Measurements from ENCODE around the gene CD40LG.

The CD40LG gene

DNA sequence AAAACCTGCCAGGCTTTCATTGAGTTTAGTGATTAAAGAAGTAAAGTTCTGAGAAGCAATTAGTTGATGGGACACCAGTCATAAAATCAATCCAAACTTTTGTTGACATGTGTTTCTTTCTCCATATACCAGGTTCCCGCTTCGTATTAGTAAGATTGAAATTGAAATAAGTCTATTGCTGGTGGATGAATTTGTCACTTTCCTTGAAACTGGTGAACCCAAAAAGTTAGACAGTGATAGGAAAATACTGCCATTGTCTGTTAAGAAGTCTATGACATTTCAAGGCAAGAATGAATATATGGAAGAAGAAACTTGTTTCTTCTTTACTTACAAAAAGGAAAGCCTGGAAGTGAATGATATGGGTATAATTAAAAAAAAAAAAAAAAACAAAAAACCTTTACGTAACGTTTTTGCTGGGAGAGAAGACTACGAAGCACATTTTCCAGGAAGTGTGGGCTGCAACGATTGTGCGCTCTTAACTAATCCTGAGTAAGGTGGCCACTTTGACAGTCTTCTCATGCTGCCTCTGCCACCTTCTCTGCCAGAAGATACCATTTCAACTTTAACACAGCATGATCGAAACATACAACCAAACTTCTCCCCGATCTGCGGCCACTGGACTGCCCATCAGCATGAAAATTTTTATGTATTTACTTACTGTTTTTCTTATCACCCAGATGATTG, at the start of gene CD40LG:
CD40LG (plus strand) TSS at position 482 of the 684 bp plus-strand sequence; CDS start at position 573, 91 bp downstream.
- DNase-seq = no peak

DNA sequence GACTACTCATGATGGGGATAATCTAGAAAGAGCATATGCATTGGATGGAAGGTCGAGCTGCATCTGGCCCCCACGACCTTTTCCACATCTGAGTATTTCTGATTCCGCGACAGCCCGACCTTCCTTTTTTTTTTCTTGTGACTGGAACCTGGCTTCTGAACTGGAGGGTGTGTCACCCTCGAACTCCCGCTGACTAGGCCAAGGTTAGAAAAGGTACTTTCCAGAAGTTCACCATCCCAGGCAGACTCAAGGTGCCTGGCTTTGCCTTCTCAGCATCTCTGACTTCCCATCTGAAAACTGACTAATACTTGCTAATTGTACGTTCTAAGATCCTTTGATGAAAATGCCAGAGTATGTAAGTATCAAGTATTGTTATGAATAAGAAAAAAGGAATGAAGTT, 49.3 kb upstream of the CD40LG start:
- DNase-seq = no peak

DNA sequence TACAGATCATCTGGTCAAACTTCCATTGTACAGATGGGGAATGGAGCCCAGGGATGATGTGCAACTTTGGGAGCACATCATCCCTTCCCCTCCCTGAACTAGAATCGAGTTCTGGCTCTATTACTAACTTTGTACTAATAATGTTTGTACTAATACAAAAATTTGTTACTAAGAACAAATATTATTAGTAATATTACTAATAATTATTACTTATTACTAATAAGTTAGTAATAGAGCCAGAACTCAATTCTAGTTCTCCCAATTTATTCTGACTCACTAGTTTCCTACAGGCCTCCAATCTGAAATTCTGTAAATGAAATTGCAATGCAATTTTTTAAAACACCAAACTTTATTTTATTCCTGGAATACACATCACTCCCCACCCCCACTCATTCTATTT, 47.9 kb upstream of the CD40LG start:
- DNase-seq = no peak

DNA sequence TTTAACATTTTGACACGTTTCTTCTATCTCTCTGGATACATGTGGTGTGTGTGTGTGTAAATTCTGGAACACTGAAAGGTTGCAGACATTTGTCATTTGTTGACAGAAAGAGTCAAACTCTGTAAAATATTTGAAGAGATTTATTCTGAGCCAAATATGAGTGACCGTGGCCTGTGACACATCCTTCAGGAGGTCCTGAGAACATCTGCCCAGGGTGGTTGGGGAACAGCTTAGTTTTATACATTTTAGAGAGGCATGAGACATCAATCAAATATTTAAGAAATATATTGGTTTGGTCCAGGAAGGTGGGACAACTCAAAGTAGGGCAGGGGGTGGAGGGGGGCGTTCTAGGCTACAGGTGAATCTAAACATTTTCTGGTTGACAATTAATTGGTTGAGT, 40.7 kb upstream of the CD40LG start:
- DNase-seq = no peak

DNA sequence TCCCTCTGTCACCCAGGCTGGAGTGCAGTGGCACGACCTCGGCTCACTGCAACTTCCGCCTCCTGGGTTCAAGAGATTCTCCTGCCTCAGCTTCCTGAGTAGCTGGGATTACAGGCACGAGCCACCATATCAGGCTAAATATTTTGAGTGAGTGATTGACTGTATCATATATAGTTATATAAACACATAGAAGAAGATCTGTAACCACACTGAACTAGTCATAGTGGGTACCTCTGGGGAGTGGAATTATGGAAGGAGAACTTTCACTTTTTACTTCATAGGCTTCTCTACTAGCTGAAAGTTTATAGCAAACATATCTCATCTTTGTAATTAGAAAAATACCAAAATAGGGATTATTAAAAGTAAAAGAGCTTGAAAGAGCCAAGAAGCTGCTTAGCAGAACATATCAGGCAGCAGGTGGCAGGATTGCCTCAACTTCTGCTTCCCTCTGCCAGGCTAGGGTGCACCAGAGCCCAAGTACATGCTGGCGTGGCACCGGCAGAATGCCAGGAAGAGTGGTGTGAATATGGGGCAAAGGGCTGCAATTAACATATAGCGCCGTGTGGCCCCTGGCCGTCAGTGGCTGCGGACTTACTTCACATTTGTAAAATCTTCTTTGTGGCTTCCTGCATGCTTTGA, 39.5 kb upstream of the CD40LG start:
- no peak for DNase-seq

DNA sequence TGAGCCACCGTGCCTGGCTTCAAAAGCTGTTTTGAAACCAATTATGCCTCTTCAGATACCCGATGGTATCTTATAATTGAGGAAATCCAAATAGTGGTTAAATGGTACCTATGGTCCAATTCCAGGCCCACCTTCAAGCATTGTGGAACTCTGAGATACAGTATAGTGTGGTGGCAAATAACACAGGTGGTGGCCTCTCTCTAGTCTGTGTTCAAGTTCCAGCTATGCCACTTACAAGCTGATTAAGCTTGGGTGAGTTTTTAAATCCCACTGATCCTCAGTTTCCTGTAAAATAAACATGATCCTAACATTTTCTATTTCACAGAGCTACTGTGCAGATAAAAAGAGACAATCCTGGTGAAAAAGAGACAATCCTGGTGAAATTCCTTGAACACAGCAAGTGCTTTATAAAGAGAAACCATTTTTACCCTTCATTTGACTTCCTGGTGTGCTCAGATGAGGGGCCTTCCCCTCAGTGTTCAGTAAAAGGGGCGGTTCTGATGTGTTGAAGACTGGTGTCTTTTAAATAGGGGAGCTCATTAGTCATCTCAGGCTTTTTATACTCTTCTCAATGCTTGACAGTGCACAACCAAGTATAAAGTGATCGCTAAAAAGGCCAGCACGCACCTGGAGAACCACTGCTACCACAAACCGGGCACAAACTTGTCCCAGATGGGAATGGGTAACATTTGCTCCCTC, 30.8 kb upstream of the CD40LG start:
- DNase-seq = no peak

DNA sequence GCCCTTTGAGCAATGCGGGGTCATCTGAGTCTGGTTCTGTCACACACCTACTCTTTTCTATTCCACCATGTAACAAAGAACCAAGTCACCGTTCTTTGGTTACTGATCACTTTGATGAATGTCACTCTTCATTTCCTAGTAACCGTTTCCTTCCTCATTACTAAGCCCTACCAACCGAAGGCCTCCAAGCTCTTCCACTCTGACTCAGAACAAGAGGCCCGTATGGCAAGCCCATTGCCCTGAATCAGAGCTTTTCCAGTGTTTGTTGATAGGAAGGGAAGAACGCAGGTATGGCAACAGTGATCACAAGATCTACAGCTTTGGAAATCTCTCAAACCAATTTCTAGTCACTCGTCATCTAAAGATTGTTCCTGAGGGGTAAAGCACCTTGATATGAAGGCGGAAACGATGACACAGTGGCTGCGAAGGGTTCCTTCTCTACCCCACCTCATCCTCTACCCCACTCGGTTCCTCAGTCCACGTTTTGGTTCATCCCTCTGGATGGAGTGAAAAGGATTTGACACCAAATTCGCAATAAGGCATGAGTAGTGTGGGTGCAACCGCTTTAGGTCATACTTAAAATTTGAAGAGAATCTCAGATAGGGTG, 28.0 kb upstream of the CD40LG start:
- DNase-seq = no peak

DNA sequence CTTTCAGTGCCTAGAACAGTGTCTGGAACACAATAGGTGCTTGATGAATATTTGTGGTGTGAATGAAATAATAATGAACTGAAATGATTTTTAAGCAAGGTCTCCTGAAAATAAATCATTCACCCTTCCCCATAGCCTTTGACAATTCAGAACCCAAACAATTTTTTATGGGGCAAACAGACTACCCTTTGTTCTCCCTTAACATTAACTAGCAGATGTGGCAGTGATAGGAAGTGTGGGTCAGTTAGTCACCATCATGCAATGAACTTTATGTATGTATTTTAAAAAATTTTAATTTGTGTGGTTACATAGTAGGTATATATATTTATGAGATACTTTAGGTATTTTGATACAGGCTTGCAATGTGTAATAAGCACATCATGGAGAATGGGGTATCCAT, 27.2 kb upstream of the CD40LG start:
- no peak for DNase-seq

DNA sequence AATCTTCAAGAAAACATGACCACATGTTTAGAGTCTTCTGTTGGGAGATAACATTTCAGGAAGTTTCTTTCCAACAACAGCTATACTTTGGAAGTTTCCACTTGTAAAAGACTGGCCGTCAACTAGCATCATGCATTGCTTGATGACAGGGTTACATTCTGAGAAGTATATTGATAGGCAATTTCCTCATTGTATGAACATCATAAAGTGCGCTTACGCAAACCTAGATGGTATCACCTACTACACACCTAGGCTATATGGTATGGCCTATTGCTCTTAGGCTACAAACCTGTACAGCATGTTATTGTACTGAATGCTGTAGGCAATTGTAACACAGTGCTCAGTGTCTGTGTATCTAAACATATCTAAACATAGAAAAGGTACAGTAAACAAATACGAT, 25.4 kb upstream of the CD40LG start:
- DNase-seq = no peak

DNA sequence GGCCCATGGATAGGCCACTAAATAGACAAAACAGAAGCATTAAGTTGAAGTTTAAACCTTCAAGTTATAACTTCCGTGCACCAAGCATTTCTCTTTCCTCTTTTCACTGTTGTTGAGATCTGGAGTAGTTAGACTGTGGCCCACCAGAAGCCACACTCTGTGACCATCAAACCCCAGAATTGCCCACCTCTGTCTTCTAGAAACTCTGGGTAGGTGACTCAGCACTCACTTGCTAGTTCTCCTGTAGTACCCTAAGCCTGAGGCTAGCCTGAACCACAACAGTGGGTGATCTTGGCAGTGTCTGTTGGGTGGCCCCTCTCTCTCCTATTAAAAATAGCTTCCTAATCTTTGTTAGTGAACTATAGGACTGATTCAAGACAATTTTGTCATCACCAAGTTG, 24.6 kb upstream of the CD40LG start:
- DNase-seq = no peak

DNA sequence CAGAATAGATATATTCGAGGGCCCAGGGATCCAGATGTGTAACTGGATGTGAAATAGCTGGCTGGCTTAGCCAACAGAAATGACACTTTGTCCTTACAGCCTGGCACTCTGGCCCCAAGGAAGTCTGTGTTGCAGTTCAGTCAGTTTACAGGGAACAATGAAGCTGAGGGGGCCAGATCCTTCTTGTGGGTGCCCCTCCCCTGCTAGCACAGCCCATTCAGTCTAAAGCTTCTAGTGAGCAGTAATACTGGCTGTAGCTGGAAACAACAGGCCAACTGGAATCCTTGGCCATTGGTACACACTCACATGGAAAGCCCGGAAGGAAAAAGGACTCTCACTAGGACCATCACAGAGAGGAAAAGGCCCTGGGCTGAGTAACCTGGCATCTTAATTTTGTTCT, 22.7 kb upstream of the CD40LG start:
- DNase-seq = no peak

DNA sequence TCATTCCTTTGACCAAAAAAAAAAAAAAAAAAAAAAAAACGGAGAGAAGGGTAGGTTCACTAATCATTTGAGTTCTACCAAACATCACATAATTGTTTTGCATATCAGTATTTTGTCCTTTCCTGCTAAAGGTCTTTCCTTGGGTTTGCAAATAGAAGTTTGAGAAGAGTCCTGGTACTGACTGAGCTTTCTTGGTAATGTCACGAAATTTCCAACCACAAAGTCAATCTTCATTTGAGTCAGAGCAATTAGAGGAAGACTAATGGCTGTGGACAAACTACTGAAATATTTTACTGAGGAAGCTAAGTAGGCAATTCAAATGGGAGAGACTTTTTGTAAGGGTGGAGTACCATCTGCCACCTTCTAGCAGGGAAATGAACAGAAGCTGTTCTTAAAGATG, 21.7 kb upstream of the CD40LG start:
- DNase-seq = no peak

DNA sequence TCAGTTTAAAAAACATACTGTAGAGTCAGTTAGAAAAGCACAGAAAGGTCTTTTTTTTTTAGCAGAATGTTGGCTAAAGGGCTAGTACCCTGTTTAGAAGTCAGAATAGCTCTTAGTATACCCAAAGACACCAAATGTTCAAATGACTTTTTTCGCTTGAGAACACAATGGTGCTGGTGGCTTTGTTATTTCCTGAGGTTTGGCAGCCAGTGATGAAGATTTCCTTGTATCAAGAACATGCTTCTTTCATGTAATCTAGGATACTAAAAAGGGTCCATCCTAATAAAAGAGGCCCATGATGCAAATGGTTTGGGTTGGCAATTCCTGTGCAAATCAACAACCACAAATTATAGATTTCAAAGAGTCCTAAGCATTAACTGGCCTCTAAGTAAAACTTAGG, 21.1 kb upstream of the CD40LG start:
- DNase-seq = no peak

DNA sequence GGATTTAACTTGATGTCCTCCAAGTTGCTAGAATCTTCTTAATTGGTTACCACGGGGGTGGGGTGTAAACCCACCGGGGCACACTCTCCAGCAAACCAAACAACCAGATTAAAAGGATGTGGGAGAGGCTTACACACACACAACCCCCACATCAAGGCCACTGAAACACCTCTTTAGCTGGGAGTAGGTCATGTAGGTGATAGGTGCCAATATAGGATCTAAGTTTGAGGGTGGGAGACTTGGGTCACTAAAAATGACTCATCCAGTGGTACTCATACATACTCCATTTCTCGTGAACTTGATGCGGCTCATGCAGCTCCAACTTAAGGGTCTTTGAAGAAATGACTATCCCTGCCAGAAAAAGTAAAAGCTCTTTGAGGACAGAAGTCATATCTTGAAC, 20.5 kb upstream of the CD40LG start:
- no peak for DNase-seq

DNA sequence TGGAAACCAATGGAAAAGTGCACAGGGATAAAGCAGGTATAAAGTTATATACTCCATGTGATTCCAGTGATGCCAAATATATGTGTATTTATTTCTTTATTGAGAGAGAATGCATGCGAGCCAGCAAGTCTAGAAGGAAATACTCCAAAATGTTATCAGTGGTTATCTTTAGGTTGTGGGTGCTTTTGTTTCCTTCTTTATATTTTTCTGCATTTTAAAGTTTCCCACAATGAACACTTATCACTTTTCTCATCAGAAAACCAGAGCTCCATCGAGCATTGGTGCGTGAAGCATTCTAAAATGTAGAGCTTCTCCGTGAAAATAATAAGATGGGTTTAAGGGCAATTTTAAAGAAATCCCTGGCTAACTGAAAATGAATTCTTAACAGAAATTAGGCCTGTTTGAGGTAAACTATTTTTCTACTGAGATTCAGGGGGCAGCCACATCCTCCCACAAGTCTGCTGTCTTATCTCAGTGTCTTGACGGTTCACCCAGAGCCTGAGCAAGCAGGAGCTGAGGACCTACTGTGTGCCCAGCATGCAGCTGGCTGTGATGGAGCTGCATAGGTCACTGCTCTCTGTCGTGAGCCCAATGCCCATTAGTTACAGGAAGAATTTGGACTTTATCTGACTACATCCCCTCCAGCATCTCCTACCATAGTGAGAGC, 18.7 kb upstream of the CD40LG start:
- no peak for DNase-seq

DNA sequence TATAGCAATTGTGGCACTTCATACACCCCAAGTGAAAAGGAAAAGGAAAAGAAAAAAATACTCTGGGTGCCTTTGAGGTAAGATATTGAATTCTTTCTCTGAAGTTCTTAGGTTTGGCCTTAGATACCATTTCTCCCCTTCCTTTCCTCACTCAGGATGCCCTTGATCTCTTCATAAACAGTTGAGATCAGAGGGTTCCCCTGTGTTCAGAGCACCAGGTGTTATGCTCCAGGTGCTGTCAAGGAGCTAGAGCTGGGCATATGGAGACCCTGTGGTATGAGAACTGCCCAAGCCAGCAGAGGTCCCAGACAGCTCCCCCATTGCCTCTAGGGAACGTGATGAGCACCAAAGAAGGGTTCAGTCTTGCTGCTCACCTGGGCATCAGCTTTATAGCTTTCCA, 17.1 kb upstream of the CD40LG start:
- no peak for DNase-seq

DNA sequence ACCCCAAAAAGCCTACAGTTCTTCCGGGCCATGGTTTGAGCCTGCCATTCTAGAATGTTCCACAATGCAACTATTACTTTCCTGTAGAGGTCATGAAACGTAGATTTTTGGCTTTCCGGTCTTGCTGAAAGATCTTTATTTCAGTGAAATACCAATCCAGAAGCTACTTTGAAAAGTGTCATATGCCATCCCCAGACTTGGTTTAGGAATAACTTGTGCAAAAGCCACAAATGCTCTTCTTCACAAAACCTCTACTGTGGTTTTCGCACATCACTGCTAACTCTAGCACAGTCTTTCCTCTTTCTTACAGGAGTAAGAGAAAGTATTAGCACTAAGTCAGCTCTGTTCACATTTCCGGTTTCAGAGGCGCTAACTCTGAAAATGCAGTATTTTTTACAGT, 12.7 kb upstream of the CD40LG start:
- no peak for DNase-seq

DNA sequence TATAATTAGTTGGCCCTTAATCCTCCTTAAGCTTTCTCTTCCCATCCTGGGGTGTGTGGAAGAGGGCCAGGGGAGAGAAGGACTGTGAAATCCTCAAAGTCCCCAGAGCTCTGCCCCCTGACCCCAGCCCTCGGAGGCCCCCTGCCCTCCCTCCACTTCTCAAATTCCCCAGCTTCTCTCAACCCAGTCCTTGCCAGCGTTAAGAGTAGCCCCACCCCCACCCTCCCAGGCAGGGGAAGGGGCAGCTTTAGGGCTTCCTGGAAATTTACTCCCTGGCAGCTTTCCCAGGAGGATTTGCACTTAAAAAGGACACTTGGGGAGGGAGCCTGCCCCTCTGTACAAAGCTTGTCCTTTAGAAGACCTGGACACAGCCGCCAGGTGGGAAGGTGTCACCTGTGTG, 11.8 kb upstream of the CD40LG start:
- no peak for DNase-seq

DNA sequence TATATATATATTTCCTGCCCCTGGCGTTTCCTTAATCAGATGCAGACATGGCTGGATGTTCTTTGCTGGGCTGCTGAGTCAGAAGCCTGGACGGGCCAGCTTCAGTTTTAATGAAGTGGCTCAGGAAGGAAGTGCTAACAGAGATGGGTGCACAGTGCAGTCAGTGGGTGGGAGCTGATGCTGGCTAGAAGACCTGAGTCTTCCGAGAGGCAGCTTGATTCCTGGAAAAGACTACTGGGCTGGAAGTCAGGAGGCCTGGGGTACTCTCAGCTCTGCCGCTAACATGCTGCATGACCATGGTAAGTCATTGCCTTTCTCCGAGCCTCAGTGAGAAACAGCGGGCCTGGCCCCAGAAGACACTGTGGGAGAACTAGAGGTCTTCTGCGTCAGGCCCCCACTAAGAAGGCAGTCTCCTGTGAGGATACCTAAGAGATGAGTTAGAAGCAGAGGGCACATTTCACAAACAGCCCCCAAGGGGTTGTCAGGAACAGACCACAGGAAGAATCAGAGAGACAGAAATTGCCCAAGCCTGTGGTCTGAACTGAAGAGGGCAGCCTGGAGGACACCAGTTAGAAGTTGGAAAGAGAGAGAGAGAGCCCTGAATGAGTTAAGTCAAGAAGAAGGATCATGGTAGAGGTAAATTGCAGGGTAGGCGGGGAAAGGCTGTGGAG, 8.3 kb upstream of the CD40LG start:
- no peak for DNase-seq

DNA sequence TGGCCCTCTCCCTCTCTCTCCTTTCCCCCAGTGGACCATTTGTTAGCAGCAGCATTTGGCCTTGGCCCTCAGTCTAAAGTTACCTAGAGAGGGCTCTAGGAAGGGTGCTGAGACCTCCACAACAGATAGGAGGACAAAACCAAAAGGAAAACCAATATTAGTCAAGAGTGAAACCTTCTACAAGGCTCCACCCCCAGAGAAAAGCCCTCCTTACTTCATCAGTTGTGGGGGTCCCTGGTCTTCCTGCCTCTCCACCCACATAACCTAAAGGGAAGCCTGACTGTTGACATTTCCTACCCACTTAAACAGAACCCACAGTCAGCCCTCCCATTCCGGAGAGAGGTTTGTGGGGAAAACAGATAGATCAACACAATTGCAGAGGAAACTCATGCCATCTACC, 4.7 kb upstream of the CD40LG start:
- DNase-seq = no peak

DNA sequence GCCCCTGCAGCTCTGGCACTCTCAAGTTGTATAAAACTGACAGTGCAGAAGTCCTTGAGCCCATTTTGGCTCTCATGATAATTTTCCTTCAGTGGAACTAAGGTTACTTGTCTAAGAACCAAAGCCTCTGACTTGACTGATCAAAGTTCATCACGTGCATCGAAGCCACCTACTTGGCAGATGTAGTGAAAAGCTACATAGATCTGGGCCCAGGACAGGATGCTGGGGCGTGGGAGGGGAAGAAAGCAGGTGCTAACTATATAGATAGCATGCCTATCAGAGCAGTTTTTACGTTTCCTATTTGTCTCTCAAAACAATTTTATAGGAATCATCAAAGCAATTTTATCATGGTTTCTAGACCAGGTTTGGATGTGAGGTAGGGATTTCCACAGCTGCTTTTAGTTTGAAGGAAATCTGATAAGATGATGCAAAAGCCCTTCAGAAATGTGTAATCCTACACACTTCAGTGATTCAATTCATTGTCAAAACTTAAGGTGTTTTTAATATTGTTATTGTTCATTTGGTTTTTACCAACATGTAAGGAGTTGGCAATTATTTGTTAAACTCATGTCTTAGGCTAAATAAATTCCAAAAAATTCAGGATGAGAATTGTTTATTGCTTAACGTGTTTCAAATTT, 1.2 kb upstream of the CD40LG start:
- DNase-seq = no peak

DNA sequence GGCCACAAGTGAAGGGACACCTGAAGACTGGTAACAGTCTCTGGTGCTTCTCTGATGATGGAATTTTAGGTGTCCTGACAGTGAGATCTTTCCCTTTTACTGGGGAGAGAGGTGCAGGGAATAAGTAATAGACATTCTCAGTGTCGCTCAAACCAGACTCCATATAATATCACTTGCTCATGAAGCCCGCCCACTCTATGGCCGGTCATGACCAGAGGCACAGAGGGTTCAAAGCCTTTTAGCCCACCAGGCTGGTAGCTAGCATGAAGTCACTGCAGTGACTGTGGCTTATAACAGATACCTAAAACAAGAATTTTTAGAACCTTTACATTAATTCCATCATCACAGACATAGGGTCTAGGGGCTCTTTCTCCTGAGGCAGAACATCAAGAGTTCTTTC, 2.9 kb downstream of the CD40LG start:
- no peak for DNase-seq

Data from kidney glomerular epithelial cell (primary cell).